Germinal center (tissue), 1 donor: ENCODE data around the gene HES3.

Source experiments
- DNase-seq: peaks from one replicate; pipeline ENCODE4 v3.0.0; 2012; ENCODE audit warnings: mixed read lengths, low spot score

HES3 gene

GRCh38 chr1:6262555-6263420 is 18.8 kb downstream of the HES3 start:
- no peak for DNase-seq

GRCh38 chr1:6263716-6264115 is 19.7 kb downstream of the HES3 start:
- DNase-seq, result no peak

GRCh38 chr1:6265151-6265550 is 21.2 kb downstream of the HES3 start:
- no peak for DNase-seq

GRCh38 chr1:6266641-6267040 is 22.7 kb downstream of the HES3 start:
- DNase-seq, result no peak

- no peak for DNase-seq
Observed at GRCh38 chr1:6267686-6268322, 23.8 kb downstream of the HES3 start.

- DNase-seq, result no peak
Observed at GRCh38 chr1:6268415-6268814, 24.4 kb downstream of the HES3 start.

- no peak for DNase-seq
Observed at GRCh38 chr1:6269296-6269695, 25.3 kb downstream of the HES3 start.

- no peak for DNase-seq
Observed at GRCh38 chr1:6269720-6270400, 25.9 kb downstream of the HES3 start.

- DNase-seq, result no peak
Observed at GRCh38 chr1:6270401-6270800, 26.4 kb downstream of the HES3 start.

GRCh38 chr1:6271006-6271405 is 27.0 kb downstream of the HES3 start:
- DNase-seq, result no peak

- no peak for DNase-seq
Observed at GRCh38 chr1:6271554-6271953, 27.6 kb downstream of the HES3 start.

GRCh38 chr1:6272452-6272851 is 28.5 kb downstream of the HES3 start:
- DNase-seq, result no peak

- DNase-seq, result no peak
Observed at GRCh38 chr1:6272868-6273267, 28.9 kb downstream of the HES3 start.

- no peak for DNase-seq
Observed at GRCh38 chr1:6273380-6273891, 29.5 kb downstream of the HES3 start.

GRCh38 chr1:6274102-6274501 is 30.1 kb downstream of the HES3 start:
- no peak for DNase-seq

GRCh38 chr1:6274622-6275139 is 30.7 kb downstream of the HES3 start:
- no peak for DNase-seq

GRCh38 chr1:6275826-6276782 is 32.1 kb downstream of the HES3 start:
- DNase-seq, result no peak

GRCh38 chr1:6276811-6277555 is 33.0 kb downstream of the HES3 start:
- no peak for DNase-seq

- no peak for DNase-seq
Observed at GRCh38 chr1:6278263-6278662, 34.3 kb downstream of the HES3 start.

- DNase-seq, result no peak
Observed at GRCh38 chr1:6279066-6279465, 35.1 kb downstream of the HES3 start.
